WTC11 (cell line): Measurements from ENCODE around the gene GRK1.

Experiments
- AFF4 ChIP-seq: sonication (generic); formaldehyde crosslinking; IDR thresholded peaks from 2 replicates; pipeline ENCODE4 v1.8.1; 2023; ENCODE audit warnings: mild to moderate bottlenecking, missing genetic modification reagents, borderline replicate concordance
- CBFB ChIP-seq: sonication (generic); formaldehyde crosslinking; IDR thresholded peaks from 2 replicates; pipeline ENCODE4 v1.8.1; 2022; ENCODE audit warnings: mild to moderate bottlenecking, low read depth, missing genetic modification reagents
- ESRRA ChIP-seq: sonication (generic); formaldehyde crosslinking; IDR thresholded peaks from 2 replicates; pipeline ENCODE4 v1.8.1; 2022; ENCODE audit warnings: mild to moderate bottlenecking, missing genetic modification reagents, borderline replicate concordance
- FOXP4 ChIP-seq: sonication (generic); formaldehyde crosslinking; IDR thresholded peaks from 2 replicates; pipeline ENCODE4 v1.8.0; 2022; ENCODE audit warnings: mild to moderate bottlenecking, missing genetic modification reagents
- JUN ChIP-seq: sonication (generic); formaldehyde crosslinking; IDR thresholded peaks from 2 replicates; pipeline ENCODE4 v1.8.0; 2023; ENCODE audit warnings: mild to moderate bottlenecking, missing genetic modification reagents
- MYBL2 ChIP-seq: sonication (generic); formaldehyde crosslinking; IDR thresholded peaks from 2 replicates; pipeline ENCODE4 v1.8.1; 2023; ENCODE audit warnings: mild to moderate bottlenecking, moderate library complexity, missing genetic modification reagents
- NFE2L1 ChIP-seq: sonication (generic); formaldehyde crosslinking; IDR thresholded peaks from 2 replicates; pipeline ENCODE4 v1.8.1; 2023; ENCODE audit warnings: missing genetic modification reagents
- NR1H2 ChIP-seq: sonication (generic); formaldehyde crosslinking; IDR thresholded peaks from 2 replicates; pipeline ENCODE4 v1.9.0; 2021; ENCODE audit warnings: mild to moderate bottlenecking, moderate library complexity, missing genetic modification reagents
- SMAD4 ChIP-seq: sonication (generic); formaldehyde crosslinking; IDR thresholded peaks from 2 replicates; pipeline ENCODE4 v1.8.0; 2022; ENCODE audit warnings: mild to moderate bottlenecking, missing genetic modification reagents
- SP1 ChIP-seq: sonication (generic); formaldehyde crosslinking; conservative IDR thresholded peaks from 2 replicates; pipeline ENCODE4 v1.8.1; 2022; ENCODE audit warnings: missing genetic modification reagents
- TEAD4 ChIP-seq: sonication (generic); formaldehyde crosslinking; IDR thresholded peaks from 2 replicates; pipeline ENCODE4 v1.8.0; 2022; ENCODE audit warnings: mild to moderate bottlenecking, missing genetic modification reagents
- USF2 ChIP-seq: sonication (generic); formaldehyde crosslinking; IDR thresholded peaks from 2 replicates; pipeline ENCODE4 v1.8.1; 2023; ENCODE audit warnings: mild to moderate bottlenecking, missing genetic modification reagents, moderate library complexity
- ZNF281 ChIP-seq: sonication (generic); formaldehyde crosslinking; IDR thresholded peaks from 2 replicates; pipeline ENCODE4 v1.8.0; 2023; ENCODE audit warnings: mild to moderate bottlenecking, missing genetic modification reagents
- TF ChIP-seq, protein P1 (sequence below): fragments of 200-600 bp; IDR thresholded peaks from 2 replicates; pipeline ENCODE4 v1.8.0; 2022; ENCODE audit warnings: antibody characterized with exemption

- no peak for TF ChIP-seq JUN (CRISPR knock-in tag)
- no peak for TF ChIP-seq ESRRA (CRISPR knock-in tag)
- TF ChIP-seq, protein P1, sequence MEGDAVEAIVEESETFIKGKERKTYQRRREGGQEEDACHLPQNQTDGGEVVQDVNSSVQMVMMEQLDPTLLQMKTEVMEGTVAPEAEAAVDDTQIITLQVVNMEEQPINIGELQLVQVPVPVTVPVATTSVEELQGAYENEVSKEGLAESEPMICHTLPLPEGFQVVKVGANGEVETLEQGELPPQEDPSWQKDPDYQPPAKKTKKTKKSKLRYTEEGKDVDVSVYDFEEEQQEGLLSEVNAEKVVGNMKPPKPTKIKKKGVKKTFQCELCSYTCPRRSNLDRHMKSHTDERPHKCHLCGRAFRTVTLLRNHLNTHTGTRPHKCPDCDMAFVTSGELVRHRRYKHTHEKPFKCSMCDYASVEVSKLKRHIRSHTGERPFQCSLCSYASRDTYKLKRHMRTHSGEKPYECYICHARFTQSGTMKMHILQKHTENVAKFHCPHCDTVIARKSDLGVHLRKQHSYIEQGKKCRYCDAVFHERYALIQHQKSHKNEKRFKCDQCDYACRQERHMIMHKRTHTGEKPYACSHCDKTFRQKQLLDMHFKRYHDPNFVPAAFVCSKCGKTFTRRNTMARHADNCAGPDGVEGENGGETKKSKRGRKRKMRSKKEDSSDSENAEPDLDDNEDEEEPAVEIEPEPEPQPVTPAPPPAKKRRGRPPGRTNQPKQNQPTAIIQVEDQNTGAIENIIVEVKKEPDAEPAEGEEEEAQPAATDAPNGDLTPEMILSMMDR, result no peak
- TF ChIP-seq NR1H2 (CRISPR knock-in tag), result no peak
- TF ChIP-seq USF2 (CRISPR knock-in tag), result no peak
- TF ChIP-seq TEAD4 (CRISPR knock-in tag), result no peak
- TF ChIP-seq MYBL2 (CRISPR knock-in tag), result no peak
- TF ChIP-seq CBFB, result no peak
- TF ChIP-seq SP1 (CRISPR knock-in tag), result no peak
- no peak for TF ChIP-seq SMAD4
- no peak for TF ChIP-seq FOXP4 (CRISPR knock-in tag)
- TF ChIP-seq ZNF281 (CRISPR knock-in tag), result no peak
- no peak for TF ChIP-seq AFF4 (CRISPR knock-in tag)
- no peak for TF ChIP-seq NFE2L1 (CRISPR knock-in tag)
Measured at GRCh38 chr13:113730831-113731191, 63.8 kb downstream of the GRK1 start.
